NCI-H2227 (cell line): ENCODE measurements around the gene ORMDL2.
"Not testable (repeated sequence)": the region's sequence is repeated elsewhere in the genome, so short reads cannot be mapped to it uniquely, and the experiment has no call there.

Experiments used
- DNase-seq: peaks from one replicate; lab custom pipeline; 2025; ENCODE audit not compliant: unreplicated experiment; lab: John Stamatoyannopoulos, UW

The ORMDL2 gene

DNA sequence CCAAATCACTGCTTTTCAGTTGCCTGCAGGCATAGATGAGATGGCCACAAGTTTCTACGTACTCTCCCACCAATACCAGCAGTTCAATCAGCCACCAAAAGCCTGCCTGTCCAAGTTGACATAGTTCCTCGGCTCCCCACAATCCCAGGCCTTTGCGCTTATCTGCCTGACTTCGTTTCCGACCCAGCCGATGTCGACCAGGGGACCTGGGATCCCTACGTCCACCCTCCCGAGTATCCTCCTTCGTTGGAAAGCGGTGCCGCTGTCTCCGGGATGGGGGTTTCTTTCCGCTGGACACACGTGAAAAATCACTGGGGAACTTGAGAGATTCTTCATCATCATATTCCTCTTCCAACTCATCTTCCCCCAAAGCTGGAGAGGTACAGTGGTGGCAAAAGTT, 10.0 kb downstream of the ORMDL2 start:
- no peak for DNase-seq

DNA sequence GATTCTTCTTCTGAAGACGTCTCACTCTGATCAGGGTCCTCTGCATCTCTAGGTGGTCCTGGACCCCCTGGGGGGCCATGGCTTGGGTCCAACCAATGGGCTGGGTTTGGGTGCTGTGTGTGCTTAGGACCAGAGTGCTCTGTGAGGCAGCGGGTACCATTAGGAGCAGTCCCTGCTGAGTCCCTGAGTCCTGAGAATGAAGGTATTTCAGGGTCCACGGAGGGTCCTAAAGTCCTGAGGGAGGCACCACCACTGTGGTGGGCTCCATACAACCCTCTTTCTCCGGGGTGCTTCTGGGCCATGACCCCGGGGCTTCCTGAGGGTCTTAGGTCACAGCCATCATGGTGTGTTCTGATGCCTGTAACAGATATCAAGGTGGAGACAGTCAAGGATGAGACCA, 10.5 kb downstream of the ORMDL2 start:
- no peak for DNase-seq

DNA sequence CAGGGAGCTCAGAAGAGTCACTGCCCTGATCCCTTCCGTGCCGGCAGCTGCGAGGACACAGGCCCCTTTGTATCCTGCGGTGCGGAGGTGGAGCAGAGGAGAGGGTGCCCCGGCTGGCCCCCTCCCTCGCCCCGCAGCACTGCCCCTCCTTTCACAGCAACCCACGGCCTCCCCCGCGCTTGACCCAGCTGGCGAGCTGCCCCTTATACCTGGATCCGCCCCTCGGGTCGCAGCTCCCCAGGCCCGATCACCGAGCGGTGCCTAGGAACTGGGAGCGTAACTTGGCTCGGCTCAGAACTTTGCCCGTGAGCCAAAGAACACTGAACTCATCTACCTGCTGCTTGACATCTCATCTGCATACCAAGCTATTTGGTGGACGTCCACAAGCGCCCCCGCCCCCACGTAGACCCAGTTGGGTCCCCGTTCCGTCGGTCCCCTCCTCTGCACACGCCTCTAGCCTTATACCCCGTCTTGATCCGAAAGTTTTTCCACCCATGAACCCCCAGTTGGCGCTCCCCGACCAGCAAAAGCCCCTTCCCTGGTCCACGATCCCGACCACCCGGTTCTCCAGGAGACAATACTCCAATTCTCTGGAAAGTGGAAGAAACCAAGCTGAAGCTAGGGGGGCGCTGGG, 12.2 kb downstream of the ORMDL2 start:
- DNase-seq, result no peak

DNA sequence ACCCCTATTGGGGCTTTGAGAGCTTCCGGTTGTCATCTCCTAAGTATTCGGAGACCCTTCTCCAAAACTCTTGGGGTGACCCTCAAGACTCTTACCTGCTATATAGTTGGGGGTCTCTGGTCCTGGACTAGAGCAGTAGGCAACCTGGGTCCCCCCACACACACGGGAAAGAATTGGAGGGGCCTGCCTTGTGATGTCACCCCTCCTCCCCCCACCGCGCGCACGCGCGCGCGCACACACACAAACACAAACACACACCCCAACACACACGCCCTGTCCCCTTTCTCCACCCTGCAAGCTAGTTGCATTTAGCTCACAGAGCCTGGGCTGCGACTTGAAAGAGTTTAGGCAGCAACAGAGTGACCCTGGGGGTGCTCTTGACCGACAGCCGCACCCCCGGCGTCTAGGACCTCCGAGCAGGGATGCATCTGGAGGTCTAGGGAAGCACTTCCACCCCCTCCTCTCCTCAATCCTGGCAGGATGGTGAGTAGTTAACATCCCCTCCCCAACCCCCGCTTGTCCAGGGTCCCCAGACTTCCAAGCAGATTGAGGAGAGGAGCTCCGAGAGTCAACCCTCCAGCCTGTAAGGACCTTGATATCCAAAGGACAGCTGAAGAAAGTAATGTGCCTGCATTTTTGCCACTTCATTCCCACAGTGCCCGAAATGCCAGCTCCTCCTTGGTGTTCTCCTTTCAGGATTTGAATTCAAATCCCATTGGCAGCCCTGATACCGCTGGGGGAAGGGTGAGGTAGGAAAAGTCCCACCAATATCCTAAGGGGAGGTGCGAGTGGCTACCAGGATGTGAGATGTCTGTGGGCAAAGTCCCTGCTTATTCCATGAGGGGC, 13.0 kb downstream of the ORMDL2 start:
- peak; percentile 79 for DNase-seq

DNA sequence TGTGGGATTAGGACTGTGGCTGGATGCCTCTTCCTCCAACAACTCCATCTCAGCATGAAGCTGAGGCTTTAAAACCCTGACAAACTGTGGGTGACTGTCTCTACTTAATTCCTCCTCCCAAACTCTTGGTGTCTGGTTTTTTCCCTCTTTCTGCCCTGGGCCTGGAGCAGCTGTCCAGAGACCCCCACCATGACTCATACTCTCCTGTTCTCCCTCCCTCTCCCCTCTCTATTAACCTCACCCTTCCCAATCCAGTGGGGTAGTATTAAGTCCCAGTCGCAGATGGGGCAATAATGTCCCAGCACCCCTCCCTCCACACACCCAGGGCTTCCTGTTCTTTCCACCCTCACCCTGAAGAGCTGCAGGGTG, 13.6 kb downstream of the ORMDL2 start:
- no peak for DNase-seq

DNA sequence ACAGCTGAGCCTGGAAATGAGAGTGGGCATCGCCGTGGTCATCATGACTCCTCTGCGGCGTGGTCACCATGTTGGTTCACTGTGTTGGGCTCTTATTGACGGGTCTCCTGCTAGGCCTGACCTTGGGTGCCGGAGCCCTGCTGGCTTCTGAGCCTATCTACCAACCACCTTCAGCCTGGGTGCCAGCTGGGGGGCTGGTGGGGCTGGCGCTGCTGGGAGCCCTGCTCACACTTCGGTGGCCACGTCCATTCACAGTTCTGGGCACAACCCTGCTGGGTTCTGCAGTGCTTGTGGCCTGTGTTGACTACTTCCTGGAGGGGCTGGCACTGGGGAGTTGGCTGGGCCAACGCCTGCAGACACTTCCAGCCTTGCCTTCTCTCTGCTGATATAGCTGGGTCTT, 15.2 kb downstream of the ORMDL2 start:
- no peak for DNase-seq

DNA sequence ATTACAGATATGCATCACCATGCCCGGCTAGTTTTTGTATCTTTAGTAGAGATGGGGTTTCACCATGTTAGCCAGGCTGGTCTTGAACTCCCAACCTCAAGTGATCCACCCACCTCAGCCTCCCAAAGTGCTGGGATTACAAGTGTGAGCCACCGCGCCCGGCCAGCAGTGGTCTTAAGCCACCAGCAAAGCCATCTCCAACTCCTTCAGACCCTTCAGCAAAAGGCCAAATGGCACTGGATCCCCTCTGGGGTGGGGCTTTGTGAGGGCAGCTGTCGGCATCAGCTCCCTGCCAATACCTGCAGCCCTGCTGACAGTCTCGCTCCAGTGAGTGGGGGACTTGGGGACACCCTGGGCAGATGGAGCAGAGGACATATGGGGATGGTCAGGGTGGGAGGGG, 16.6 kb downstream of the ORMDL2 start:
- not testable (repeated sequence) for DNase-seq

DNA sequence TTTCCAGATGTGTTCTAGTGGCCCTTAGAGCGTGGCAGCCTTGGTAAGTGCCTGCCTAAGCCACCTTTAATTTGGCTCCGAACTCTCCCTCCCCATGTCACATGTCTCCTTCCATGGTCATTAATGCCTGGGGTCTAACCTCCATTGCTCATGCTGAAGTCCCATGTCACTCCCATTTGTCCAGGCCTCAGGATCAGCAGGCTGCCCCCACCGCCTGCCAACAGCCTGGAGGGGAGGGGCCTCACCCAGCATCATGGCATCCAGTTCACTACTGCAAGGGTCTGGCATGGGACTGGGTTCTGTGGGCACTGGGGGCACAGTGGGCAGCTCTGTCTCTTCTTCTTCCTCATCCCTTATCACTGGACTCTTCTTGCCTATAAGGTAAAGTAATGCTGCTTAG, 20.5 kb downstream of the ORMDL2 start:
- no peak for DNase-seq

DNA sequence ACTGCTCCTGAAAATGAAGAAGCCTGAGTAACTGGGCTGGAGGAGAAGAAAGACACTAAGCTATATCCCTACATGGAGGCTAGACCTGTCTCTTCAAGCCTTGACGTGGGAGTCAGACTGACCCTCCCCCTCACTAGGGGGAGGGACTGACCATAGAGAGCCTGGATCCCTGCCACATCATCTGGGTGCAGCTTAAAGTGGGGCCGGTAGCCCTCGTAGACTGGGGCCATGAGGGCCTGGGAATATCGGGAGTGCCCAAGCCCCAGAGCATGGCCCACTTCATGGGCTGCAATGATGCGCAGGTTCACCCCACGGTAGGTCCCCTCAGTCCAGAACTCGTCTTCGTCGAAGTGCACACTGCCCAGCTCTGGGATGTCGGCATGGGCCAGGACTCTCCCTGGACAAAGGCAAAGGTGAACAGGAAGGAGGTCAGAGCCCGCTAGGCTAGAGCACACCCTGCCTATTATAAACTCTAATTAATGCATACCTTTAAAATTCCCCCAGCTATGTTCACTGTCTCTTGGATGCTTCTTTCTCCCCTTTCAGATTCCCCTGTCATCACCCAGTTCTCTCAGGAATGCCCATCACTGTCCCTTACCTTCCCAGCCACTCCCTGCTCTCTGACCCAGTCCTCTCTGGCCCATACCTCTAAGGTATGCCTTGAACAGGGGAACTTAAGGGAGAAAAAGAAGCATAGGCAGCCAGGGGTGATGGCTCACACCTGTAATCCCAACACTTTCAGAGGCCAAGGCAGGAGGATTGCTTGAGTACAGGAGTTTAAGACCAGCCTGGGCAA, 21.7 kb downstream of the ORMDL2 start:
- DNase-seq, result no peak

DNA sequence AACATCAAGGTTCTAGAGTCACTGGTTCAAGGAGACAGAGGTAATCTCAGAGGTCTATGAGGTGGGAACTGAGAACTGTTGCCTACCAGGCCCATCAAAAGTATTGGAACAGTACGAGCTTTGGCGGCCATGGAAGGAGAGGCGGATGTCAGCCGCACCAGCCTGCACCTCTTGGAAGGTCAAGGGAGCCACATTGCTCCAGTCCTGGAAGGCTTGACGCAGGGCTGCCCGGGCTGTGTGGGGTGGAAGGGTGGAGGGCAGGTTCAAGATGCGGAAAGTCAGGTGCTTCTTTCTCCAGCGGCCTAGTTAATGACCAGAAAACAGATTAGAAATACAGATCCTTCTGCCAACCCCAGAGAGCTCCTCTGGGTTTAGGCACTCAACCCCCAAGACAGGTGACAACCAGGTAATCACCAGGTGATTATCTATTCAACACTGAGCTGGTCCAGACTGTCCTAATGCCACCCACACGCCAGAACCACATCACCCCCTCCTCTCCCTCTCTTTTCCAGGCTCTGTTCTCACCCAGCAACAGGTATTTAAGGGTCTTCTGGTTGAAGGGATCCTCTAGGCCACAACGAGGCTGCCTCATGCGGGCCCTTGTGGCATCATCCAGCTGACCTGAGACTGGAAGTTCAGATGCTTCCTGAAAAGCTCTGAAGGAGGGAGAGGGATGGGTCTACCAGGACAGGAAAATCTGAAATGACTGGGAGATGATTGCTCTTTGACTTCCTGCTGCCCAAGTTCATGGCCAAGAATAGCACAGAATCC, 22.9 kb downstream of the ORMDL2 start:
- DNase-seq, result no peak

DNA sequence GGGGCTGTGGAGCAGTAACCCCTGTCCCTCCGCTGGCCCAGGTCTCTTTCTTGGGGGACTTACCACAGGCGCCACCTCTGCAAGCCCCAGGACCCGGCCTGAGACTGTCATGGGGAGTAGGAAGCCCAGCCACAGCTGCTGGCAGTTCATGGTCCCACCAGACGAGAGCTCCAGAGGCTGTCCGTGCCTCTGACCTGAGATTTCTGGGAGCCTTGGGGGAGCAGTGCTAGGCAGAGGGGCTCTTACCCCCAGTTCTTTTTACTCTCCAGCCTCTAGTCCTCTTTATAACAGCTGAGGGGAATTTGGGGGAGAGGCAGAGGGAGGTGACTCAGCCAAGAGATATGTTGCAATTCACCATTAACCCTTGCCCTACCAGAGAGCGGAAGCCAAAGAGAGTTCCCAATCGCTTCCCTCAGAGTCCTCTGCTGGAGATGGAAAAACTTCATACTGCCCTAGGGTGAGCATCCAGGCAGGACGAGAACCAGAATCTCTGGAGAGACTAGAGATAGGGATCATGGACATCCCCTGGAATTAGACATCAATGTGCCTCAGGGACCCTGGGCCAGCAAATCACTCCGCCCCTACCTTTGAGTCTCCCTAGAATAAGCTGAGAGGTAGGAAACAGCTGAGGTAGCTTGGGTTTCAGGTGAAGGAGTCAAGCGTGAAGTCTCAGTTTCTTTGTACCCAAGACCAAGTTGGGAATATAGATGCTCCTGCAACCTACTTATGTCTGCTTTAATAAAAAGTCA, 25.0 kb downstream of the ORMDL2 start, which contains the start of gene MMP19:
Gene MMP19 (minus strand): TSS at position 256 of the 749 bp plus-strand sequence. CDS start 106 bp downstream, at position 150.
- DNase-seq, result no peak

DNA sequence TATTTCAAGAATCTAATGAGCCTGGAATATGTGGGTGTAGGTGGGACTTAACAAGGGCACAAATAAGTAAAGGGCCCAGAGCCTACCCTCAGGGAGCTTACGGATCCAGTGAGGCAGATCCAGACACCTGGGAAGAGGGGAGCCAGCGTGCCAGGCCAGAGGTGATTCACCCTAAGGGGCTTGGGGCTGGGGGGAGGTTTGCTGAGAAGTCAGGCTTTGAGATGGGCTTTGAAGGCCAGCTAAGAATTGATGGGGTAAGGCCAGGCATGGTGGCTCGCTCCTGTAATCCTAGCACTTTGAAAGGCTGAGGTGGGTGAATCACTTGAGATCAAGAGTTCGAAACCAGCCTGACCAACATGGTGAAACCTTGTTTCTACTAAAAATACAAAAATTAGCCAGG, 25.6 kb downstream of the ORMDL2 start:
- DNase-seq, result no peak

DNA sequence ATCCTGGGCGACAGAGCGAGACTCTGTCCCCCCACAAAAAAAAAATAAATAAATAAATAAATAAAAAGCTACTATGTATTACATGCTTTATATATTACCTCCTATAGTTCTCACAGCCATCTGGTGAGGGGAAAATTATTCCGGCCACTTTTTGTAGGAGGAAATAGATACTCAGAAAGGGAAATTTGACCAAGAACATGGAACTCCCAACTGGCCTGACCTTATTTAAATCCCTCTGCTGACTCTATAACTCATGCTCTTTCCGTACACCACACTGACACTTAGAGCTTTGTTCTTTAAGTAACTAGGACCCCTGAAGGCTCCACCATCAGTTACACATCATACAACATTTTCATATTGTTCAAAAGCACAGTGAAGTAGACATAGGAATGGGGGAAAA, 27.1 kb downstream of the ORMDL2 start:
- DNase-seq, result no peak

DNA sequence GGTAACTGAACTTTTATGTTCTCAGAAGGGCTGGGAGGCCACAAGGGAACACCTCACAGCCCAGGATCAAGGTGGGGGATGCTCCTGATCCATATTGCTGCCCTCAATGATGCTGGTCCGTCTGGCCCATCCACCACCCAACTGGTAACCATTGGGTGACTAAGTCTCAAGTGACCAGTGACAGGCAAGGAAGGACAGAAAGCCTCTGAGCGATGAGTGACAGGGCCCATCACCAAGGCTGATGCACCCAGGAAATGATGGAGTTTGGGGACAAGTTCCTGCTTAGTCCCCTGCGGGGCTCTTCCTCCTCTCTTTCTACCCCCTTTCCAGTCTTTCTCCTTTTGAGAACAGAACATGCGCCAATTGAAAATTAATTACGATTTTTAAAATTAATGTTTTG, 27.5 kb downstream of the ORMDL2 start:
- no peak for DNase-seq

DNA sequence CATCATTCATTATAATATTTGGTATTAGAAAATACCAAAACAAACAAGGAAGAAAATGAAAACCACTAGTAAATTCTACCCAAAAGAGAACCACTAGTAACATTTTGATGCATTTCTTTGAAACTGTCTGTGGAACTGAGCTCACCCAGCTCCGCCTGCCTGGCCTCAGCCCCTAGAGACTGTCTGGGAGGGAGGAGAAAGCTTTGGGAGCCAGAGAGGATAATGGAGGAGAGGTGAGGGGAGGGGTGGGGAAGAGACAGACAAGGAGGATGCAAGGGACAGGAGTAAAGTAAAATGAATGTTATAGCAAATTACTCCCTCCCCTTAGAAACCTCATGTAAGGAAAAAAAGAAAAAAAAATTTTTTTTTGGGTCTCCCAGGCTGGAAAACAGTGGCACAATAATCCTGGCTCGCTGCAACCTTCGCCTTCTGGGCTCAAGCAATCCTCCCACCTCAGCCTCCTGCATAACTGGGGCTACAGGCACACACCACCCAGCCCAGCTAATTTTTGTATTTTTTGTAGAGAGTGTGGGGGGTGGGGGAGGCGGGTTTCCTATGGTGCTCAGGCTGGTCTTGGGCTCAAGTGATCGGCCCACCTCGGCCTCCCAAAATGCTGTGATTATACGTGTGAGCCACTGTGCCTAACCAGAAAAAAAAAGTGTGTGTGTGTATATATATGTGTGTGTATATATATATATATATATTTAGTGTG, 28.1 kb downstream of the ORMDL2 start:
- DNase-seq, result no peak

DNA sequence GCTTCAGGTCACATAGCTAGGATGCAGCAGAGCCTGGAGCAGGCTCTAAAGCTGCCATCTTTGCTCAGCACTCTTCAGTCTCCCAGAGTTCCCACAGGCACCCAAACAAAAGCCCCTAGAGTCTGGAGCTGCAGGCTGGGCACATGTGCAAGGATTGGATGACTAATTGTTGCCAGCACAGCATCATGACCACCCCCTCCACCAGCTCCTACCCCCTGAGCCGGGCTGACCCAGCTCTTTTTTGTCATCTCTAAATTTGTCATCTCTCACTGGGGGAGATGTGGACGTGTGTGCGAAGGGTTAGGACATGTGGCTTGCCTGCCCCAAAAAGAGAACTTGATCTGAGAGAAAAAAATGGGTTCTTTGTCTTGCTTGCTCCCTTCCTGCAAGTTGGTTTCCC, 29.2 kb downstream of the ORMDL2 start:
- no peak for DNase-seq

DNA sequence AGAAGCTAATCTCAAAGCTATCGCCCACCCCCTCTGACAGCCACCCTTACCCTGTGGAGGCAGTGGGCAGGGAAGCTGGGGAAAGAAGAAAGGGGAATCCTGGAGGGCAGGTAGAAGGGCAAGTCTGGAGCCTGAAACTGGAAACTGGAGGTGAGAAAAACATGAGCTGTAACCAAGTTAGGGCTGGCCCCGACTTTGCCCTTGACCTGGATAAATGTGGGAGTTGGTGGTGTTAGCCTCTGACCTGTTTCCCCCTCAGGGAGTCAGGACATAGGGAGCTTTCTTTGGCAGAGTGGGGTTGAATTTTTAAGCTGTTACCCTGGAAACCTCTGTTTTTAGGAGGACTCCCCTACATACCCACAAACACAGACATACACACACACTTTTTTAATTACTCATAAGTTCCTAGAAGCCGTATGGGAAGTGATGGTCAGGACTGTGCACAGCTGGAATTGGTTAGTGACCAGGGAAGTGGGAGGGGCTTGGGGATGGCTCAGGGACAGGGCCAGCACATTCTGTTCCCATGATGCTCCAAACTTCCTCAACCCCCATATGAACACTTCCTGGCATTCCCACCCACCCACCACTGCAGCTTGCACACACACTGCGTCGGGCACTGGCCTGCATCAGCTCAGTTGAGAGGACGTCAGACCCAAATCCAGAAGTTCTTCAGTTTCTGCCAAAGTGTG, 29.9 kb downstream of the ORMDL2 start:
- DNase-seq, result no peak

DNA sequence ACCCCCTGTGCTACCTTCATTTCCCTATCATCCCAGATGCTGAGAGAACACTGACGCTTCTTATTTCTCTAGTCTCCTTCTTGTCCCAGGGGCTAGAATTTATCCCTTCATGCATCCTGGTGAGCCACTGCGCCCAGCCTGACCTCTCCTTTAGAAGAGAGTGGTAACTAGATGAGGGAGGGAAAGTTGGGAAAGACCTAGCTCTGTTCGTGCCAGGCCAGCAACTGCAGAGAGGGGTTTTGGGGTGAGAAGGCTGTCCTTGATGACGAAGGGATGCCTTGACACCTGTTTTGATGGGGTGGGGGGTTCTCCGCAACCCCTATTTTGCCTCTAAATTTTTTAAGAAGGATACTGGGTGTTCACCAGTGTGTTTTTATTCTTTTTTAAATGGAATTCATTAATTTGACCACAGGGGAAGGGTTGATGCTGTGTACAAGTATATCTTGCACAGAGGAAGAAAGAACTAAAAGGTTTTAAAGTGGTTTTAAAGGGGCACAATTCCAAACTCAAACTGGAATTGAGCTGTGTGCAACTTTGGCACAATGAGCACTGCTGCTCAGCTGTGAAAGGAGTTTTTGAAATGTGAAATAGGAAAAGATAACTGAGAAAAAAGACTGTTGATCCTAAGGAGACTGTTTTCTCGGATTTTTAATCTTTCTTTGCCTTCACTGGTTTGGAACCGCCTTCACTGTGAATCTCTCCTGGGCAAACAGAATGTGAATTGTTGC, 31.9 kb downstream of the ORMDL2 start:
- DNase-seq, result no peak

DNA sequence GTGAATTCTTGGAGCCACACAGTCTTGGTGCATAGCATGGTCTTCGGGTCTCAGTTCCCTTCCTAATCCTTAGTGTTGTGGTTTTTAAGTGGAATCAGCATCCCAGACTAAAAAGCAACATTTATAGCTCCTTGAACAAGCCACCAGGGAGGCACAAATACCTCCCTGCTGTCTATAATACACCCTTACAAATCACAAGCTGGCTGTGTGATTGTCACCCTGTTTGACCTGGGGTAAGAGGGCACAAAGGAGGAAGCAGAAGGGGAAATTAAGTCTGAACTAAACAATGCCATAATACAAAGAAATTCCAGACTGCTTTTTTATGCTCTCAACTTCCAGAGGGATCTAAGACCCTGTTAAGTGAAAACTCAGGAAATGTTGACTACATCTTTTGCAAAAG, 32.6 kb downstream of the ORMDL2 start:
- DNase-seq, result no peak
